Activated CD4-positive, alpha-beta T cell treated with anti-CD3 and anti-CD28 coated beads, Interleukin-2, Interleukin-4, amounts not matched to agents 100 ng/mL and 50 ng/mL, durations not matched to agents 16 hours and 8 hours (primary cell): Measurements from ENCODE around the gene GRID1.
"Not testable (repeated sequence)": the region's sequence is repeated elsewhere in the genome, so short reads cannot be mapped to it uniquely, and the experiment has no call there.

Experiments used
- DNase-seq: peaks from one replicate; pipeline ENCODE4 v3.0.0-alpha.2; 2020; ENCODE audit warnings: low spot score

Gene GRID1

GRCh38 chr10:85986777-85987176 lies 379.8 kb downstream of the GRID1 start:
- DNase-seq = no peak

DNA sequence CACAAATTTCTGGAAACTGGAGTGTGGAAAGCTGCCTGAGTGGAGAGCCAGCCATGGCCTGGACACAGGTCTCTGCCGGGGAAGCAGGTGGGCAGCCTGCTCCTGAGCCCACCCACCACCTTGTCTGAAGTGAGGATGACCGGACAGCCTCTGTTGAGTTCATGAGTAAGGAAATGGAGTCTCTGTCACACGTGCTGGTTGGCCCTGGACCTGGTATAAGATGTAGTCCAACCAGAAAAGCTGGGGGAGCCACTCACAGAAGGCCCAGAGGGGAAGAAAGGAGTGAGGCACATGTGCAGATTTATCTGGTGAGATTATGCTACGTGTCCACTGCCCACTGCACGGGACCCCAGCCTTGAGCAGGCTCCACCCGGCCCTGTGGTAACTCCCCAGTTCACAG lies 383.5 kb downstream of the GRID1 start:
- no peak for DNase-seq

GRCh38 chr10:85979598-85979997 lies 387.0 kb downstream of the GRID1 start:
- DNase-seq = no peak

GRCh38 chr10:85978566-85979358 lies 387.8 kb downstream of the GRID1 start:
- DNase-seq = no peak

DNA sequence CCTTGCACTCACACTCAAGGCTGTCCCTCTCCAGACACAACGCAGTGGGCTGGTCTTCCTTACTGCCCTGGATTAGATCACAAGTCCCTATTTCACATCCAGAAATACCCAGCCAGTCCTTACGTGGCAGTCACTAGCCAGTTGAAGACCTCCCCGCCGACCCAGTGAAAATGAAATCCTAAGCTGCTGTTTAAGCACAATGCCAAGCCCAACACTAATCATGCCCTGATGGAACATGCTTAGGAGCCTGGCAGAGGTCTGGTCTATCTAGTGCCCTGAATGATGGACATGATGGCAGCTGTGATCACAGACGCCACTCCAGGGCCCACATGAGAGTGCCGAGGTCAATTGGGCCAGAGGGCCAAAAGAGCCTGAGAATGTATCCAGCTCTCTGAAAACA lies 389.0 kb downstream of the GRID1 start:
- no peak for DNase-seq

GRCh38 chr10:85976267-85976793 lies 390.3 kb downstream of the GRID1 start:
- DNase-seq = no peak

DNA sequence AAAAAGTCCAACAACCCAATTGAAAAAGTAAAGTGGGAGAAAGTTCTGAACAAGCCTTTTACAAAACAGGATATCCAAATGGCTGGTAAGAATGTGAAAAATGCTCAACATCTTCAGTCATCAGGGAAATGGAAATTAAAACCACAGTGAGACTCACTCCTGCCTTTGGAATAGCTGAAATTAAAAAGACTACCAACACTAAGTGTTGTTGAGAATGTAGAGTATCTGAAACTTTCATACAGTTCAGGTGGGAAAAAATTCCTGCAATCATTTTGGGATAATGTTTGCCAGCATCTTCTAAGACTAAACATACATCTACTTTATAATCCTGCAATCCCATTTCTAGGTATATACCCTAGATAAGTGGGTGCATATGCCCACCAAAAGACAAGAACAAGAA lies 395.1 kb downstream of the GRID1 start:
- no peak for DNase-seq

GRCh38 chr10:85967594-85967993 lies 399.0 kb downstream of the GRID1 start:
- peak; percentile 46 for DNase-seq

- no peak for DNase-seq
These were observed 405.0 kb downstream of the GRID1 start for GRCh38 chr10:85961479-85962067.

- no peak for DNase-seq
These were observed 405.5 kb downstream of the GRID1 start for GRCh38 chr10:85961073-85961472.

DNA sequence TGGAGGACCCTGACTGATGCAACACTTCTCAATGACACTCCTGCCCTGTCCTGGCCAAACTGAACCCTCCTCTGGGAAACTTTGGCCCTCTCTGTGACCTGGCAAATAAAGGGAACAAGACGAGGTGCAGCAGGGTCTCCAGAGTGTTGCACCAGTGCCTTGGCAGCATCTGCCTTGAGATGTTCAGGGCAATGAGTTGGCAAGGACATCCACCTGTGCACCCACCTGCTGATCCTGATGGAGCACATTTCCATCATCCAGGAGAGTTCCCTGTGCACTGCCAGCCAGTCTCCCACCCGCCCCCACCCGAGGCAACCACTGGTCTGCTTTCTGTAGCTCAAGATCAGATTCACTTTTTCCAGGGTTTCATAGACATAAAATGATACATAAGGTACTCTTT lies 407.4 kb downstream of the GRID1 start:
- no peak for DNase-seq

- DNase-seq = no peak
These were observed 415.7 kb downstream of the GRID1 start for GRCh38 chr10:85950921-85951320.

DNA sequence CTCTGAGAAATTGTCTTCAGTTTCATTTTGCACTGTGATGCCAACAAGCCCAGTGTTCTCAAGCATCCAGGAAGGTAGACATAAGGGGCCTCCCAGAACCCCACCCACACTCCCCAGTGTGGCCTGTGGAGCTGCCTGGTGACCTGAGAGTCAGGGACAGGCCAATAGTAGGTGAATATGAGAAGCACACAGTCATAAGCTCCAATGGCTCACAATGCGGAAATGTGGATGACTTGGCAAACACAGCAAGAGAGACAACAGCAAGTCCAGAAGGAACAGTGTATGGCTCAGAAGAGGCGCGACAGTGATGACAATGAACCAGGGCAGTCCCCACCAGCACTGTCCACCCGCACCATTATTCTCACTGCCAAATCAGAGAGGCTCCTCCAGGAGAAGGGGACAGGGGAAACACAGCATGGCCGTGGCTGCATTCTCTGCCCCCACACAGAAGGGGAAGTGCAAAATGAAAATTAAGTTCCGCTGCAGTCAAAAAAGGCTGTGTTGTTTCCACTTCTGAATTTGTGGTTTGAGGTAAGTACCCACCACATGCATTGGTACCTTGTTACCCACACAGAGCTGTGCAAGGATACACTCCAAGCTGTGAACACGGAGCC lies 419.8 kb downstream of the GRID1 start:
- peak; percentile 9 for DNase-seq

DNA sequence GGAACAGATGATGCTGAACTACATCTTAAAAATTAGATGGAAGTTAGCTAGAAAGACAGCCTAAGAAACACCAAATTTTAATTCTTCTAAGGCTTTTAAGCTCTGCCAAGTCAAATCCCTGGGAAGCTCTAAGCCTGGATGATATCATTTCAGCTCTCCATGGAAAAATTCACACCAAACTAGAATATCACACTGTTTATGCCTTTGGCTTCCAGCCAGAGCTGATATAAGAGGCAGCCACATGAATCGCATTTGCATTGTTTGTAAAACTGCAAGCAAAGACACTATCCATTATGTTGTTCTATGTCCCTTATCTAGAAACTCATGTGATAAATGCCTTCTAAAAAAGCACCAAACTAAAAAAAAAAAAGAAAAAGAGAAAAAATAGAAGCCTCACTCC lies 430.4 kb downstream of the GRID1 start:
- DNase-seq = no peak

GRCh38 chr10:85934586-85934985 lies 432.0 kb downstream of the GRID1 start:
- no peak for DNase-seq

- not testable (repeated sequence) for DNase-seq
These were observed 436.6 kb downstream of the GRID1 start for GRCh38 chr10:85929993-85930392.

DNA sequence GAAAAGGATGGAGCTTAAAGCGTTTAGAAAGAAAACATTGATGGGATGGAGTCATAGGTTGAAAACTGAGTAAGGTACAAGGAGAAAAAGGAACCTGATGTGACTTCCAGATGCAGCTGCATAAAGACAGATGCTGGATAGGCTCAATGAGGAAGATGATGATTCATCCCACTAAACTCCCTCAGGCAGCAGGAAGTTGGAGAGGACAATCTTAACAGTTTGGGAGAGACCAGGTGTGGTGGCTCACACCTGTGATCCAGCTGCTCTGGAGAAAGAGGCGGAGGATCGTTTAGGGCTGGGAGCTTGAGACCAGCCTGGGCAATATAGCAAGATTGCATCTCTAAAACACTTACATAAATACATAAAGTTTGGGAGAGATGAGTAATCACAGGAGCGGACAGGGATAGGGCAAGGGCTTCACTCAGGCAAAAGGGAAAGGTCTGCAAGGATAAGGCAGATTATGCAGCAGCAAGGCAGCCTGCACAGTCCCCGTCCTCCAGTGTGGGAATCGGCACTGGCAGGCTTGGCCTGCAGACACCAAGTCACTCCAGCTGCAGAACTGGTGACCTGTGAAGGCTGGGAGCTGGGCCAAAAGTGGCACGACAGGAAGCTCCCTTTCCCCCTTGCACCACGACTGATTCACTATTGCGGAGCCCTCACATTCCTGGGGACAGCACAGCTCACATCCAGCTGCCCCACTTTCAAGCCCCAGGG lies 438.5 kb downstream of the GRID1 start:
- no peak for DNase-seq

- DNase-seq = no peak
These were observed 439.6 kb downstream of the GRID1 start for GRCh38 chr10:85926986-85927385.

DNA sequence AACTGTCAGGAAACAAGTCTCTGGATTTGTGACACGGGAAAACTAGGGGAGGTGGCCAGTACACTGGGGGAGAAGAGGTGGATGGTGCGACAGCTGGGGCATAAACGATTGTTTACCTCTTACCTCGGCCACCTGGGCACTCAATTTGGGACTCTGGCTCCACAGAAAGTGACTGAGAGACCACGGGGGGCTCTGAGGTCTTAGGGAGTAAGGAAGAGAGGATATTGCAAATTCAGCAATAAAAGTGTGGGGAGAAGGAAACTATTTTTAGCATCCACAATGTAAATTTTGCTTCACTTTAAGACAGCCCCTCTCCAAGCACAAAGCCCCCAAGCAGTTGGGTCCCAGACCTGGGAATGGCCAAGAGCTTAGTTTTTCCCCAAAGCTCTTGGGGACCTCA lies 440.5 kb downstream of the GRID1 start:
- no peak for DNase-seq

- no peak for DNase-seq
These were observed 441.3 kb downstream of the GRID1 start for GRCh38 chr10:85925201-85925750.

GRCh38 chr10:85924382-85925102 lies 442.1 kb downstream of the GRID1 start:
- DNase-seq = no peak
